ENCODE results near the gene ZC3H6.

DNA sequence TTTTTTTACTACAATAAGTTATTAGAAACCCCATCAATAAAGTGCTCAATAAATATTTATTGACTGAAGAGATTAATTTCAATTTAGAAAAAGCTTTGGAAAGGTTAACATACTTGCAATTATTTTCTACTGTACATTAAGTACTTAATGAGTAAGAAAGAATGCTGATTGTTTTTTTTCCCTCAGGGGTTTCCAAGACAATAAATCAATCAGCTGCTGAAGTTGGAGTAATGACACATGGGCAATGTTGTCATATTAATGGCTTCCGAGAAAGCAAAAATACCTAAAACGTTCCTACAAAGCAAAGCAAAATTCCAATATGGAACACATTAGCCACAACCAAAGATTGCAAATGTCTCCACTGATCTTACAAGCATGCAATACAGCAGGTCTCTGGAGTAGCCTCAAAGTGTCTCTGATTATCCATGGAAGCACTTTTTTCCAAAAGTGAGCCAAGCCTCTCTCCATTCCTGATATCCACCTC is 66.7 kb downstream of the ZC3H6 start:
- TF ChIP-seq, protein P1, sequence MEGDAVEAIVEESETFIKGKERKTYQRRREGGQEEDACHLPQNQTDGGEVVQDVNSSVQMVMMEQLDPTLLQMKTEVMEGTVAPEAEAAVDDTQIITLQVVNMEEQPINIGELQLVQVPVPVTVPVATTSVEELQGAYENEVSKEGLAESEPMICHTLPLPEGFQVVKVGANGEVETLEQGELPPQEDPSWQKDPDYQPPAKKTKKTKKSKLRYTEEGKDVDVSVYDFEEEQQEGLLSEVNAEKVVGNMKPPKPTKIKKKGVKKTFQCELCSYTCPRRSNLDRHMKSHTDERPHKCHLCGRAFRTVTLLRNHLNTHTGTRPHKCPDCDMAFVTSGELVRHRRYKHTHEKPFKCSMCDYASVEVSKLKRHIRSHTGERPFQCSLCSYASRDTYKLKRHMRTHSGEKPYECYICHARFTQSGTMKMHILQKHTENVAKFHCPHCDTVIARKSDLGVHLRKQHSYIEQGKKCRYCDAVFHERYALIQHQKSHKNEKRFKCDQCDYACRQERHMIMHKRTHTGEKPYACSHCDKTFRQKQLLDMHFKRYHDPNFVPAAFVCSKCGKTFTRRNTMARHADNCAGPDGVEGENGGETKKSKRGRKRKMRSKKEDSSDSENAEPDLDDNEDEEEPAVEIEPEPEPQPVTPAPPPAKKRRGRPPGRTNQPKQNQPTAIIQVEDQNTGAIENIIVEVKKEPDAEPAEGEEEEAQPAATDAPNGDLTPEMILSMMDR (IDR thresholded peaks at IDR 0.05): no peak
- no peak for TF ChIP-seq EZH2 (IDR thresholded peaks at IDR 0.05; ENCODE audit: borderline replicate concordance, insufficient read depth, low read depth, low read length, poor library complexity, severe bottlenecking)
